ENCODE results near the gene SAMD8.
"Not testable (repeated sequence)": the region's sequence is repeated elsewhere in the genome, so short reads cannot be mapped to it uniquely, and the experiment has no call there.

SAMD8 gene

GRCh38 chr10:75211007-75211691 is 99.7 kb downstream of the SAMD8 start:
- no peak for TF ChIP-seq CTCF (IDR thresholded peaks at IDR 0.05; ENCODE audit: low read depth, low read length, missing control alignments)
- H3K4me3 ChIP-seq (ENCODE audit: low read depth, low read length), result peak overlapping the region; percentile 99
- DNase-seq (ENCODE audit: low read depth), result no peak

- no peak for DNase-seq (ENCODE audit: low read depth)
- H3K4me3 ChIP-seq (ENCODE audit: low read depth, low read length), result peak overlapping the region; percentile 99
- TF ChIP-seq CTCF (IDR thresholded peaks at IDR 0.05; ENCODE audit: low read depth, low read length, missing control alignments), result no peak
Observed at GRCh38 chr10:75212343-75212742, 100.9 kb downstream of the SAMD8 start.

- no peak overlapping the region for H3K4me3 ChIP-seq (ENCODE audit: low read depth, low read length)
- DNase-seq (ENCODE audit: low read depth), result no peak
- no peak for TF ChIP-seq CTCF (IDR thresholded peaks at IDR 0.05; ENCODE audit: low read depth, low read length, missing control alignments)
Observed at GRCh38 chr10:75220274-75220673, 108.8 kb downstream of the SAMD8 start.

GRCh38 chr10:75221492-75221891 is 110.0 kb downstream of the SAMD8 start:
- not testable (repeated sequence) for DNase-seq (ENCODE audit: low read depth); H3K4me3 ChIP-seq (ENCODE audit: low read depth, low read length)

- no peak for DNase-seq (ENCODE audit: low read depth)
- no peak overlapping the region for H3K4me3 ChIP-seq (ENCODE audit: low read depth, low read length)
- no peak for TF ChIP-seq CTCF (IDR thresholded peaks at IDR 0.05; ENCODE audit: low read depth, low read length, missing control alignments)
Observed at GRCh38 chr10:75223507-75223906, 112.1 kb downstream of the SAMD8 start.

- no peak overlapping the region for H3K4me3 ChIP-seq (ENCODE audit: low read depth, low read length)
- no peak for TF ChIP-seq CTCF (IDR thresholded peaks at IDR 0.05; ENCODE audit: low read depth, low read length, missing control alignments)
- no peak for DNase-seq (ENCODE audit: low read depth)
Observed at GRCh38 chr10:75226095-75226494, 114.6 kb downstream of the SAMD8 start.

- no peak overlapping the region for H3K4me3 ChIP-seq (ENCODE audit: low read depth, low read length)
- no peak for DNase-seq (ENCODE audit: low read depth)
- TF ChIP-seq CTCF (IDR thresholded peaks at IDR 0.05; ENCODE audit: low read depth, low read length, missing control alignments), result no peak
Observed at GRCh38 chr10:75226656-75227055, 115.2 kb downstream of the SAMD8 start.
